Measurements from ENCODE around the gene RHOV. TPM values are rescaled to one million over a fixed set of nuclear protein-coding genes. Genes with fewer than 3 reads are reported as not detected.

RHOV gene
- total RNA-seq, 1 donor = 0.27 TPM

GRCh38 chr15:40904552-40905201 is 30.6 kb upstream of the RHOV start:
- DNase-seq (ENCODE audit: low read depth in 2 of 3, low spot score in 2 of 3) = no peak

- peak in 1 of 3 donors; percentile 64 for DNase-seq (ENCODE audit: low read depth in 2 of 3, low spot score in 2 of 3)
These were observed 28.8 kb upstream of the RHOV start for GRCh38 chr15:40902605-40903561.

- DNase-seq (ENCODE audit: low read depth in 2 of 3, low spot score in 2 of 3) = no peak
These were observed 27.0 kb upstream of the RHOV start for GRCh38 chr15:40901053-40901443.

GRCh38 chr15:40900256-40901052 is 26.4 kb upstream of the RHOV start:
- DNase-seq (ENCODE audit: low read depth in 2 of 3, low spot score in 2 of 3) = no peak

GRCh38 chr15:40899536-40900207 is 25.6 kb upstream of the RHOV start:
- DNase-seq (ENCODE audit: low read depth in 2 of 3, low spot score in 2 of 3) = no peak

GRCh38 chr15:40894681-40895448 is 20.8 kb upstream of the RHOV start:
- DNase-seq (ENCODE audit: low read depth in 2 of 3, low spot score in 2 of 3) = peak in 2 of 3 donors; percentile 78 to 90

GRCh38 chr15:40893733-40894680 is 20.0 kb upstream of the RHOV start, which contains the start of gene VPS18:
VPS18 (plus strand) TSS chr15:40894450; CDS start chr15:40894769, 319 bp downstream.
- peak; percentile 95 to 97 (median 97) for DNase-seq (ENCODE audit: low read depth in 2 of 3, low spot score in 2 of 3)

- DNase-seq (ENCODE audit: low read depth in 2 of 3, low spot score in 2 of 3) = no peak
These were observed 19.1 kb upstream of the RHOV start for GRCh38 chr15:40893019-40893670.

GRCh38 chr15:40892447-40893012 is 18.5 kb upstream of the RHOV start:
- no peak for DNase-seq (ENCODE audit: low read depth in 2 of 3, low spot score in 2 of 3)

GRCh38 chr15:40891810-40892446 is 17.9 kb upstream of the RHOV start:
- peak in 1 of 3 donors; percentile 66 for DNase-seq (ENCODE audit: low read depth in 2 of 3, low spot score in 2 of 3)

GRCh38 chr15:40891138-40891537 is 17.1 kb upstream of the RHOV start:
- no peak for DNase-seq (ENCODE audit: low read depth in 2 of 3, low spot score in 2 of 3)

GRCh38 chr15:40889112-40889511 is 15.1 kb upstream of the RHOV start:
- DNase-seq (ENCODE audit: low read depth in 2 of 3, low spot score in 2 of 3) = no peak

GRCh38 chr15:40886586-40886985 is 12.6 kb upstream of the RHOV start:
- DNase-seq (ENCODE audit: low read depth in 2 of 3, low spot score in 2 of 3) = no peak

- DNase-seq (ENCODE audit: low read depth in 2 of 3, low spot score in 2 of 3) = no peak
These were observed 7.3 kb upstream of the RHOV start for GRCh38 chr15:40881351-40881750.

- DNase-seq (ENCODE audit: low read depth in 2 of 3, low spot score in 2 of 3) = no peak
These were observed 5.6 kb upstream of the RHOV start for GRCh38 chr15:40879609-40880008.

- DNase-seq (ENCODE audit: low read depth in 2 of 3, low spot score in 2 of 3) = peak in 1 of 3 donors; percentile 45
These were observed 4.8 kb upstream of the RHOV start for GRCh38 chr15:40878785-40879184.

- DNase-seq (ENCODE audit: low read depth in 2 of 3, low spot score in 2 of 3) = no peak
These were observed 3.7 kb upstream of the RHOV start for GRCh38 chr15:40877694-40878093.

Measured in hematopoietic multipotent progenitor cell (in vitro differentiated cells).